ENCODE data around the gene SNX32. TPM values are rescaled to one million over a fixed set of nuclear protein-coding genes. Genes with fewer than 3 reads are reported as not detected.

Gene SNX32
- total and polyA plus RNA-seq, 2 of the 13 experiments (the other 11 are each of a cell fraction or from before 2014, with no cell fraction given): 0.09 to 0.34 TPM

DNA sequence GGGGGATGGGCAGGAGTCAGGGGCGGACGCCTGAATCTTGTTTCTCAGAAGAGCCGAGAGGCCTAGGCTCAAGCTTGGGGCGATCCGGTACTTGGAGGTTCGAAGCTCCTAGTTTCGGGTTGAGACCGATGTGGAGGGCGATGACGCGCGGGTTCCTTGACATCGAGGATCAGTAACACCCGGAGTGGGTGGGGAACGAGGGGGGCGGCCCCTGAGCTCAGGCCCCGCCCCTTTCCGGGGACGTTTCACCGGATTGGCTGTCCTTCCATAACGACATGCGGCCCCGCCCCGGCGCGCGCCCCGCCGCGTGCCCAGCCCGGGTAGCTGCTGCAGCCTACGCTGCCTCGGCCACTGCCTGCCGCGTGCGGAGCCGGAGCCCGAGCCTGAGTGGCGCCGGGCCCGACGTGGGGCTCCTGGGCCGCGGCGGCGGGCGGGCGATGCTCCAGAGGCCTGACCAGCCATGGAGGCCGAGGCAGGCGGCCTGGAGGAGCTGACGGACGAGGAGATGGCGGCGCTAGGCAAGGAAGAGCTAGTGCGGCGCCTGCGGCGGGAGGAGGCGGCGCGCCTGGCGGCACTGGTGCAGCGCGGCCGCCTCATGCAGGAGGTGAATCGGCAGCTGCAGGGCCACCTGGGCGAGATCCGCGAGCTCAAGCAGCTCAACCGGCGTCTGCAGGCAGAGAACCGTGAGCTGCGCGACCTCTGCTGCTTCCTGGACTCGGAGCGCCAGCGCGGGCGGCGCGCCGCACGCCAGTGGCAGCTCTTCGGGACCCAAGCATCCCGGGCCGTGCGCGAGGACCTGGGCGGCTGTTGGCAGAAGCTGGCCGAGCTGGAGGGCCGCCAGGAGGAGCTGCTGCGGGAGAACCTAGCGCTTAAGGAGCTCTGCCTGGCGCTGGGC, 56.8 kb downstream of the SNX32 start, which contains the start of gene CCDC85B (continued):
- TF ChIP-seq, protein P1, sequence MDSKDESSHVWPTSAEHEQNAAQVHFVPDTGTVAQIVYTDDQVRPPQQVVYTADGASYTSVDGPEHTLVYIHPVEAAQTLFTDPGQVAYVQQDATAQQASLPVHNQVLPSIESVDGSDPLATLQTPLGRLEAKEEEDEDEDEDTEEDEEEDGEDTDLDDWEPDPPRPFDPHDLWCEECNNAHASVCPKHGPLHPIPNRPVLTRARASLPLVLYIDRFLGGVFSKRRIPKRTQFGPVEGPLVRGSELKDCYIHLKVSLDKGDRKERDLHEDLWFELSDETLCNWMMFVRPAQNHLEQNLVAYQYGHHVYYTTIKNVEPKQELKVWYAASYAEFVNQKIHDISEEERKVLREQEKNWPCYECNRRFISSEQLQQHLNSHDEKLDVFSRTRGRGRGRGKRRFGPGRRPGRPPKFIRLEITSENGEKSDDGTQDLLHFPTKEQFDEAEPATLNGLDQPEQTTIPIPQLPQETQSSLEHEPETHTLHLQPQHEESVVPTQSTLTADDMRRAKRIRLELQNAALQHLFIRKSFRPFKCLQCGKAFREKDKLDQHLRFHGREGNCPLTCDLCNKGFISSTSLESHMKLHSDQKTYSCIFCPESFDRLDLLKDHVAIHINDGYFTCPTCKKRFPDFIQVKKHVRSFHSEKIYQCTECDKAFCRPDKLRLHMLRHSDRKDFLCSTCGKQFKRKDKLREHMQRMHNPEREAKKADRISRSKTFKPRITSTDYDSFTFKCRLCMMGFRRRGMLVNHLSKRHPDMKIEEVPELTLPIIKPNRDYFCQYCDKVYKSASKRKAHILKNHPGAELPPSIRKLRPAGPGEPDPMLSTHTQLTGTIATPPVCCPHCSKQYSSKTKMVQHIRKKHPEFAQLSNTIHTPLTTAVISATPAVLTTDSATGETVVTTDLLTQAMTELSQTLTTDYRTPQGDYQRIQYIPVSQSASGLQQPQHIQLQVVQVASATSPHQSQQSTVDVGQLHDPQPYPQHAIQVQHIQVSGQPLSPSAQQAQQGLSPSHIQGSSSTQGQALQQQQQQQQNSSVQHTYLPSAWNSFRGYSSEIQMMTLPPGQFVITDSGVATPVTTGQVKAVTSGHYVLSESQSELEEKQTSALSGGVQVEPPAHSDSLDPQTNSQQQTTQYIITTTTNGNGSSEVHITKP (CRISPR knock-in tag; IDR thresholded peaks at IDR 0.05; ENCODE audit: low read depth): no peak
- TF ChIP-seq LCORL (IDR thresholded peaks at IDR 0.05) (no peak), LCORL (CRISPR knock-in tag; IDR thresholded peaks at IDR 0.05) (no peak), RFXAP (CRISPR knock-in tag; IDR thresholded peaks at IDR 0.05; ENCODE audit: borderline replicate concordance) (peak; percentile 82), DNMT3B (CRISPR knock-in tag; conservative IDR thresholded peaks at IDR 0.05) (no peak), TOPORS (CRISPR knock-in tag; IDR thresholded peaks at IDR 0.05) (peak; percentile 86; the same call in 1 of the 2 replicates), ZSCAN20 (CRISPR knock-in tag; IDR thresholded peaks at IDR 0.05; ENCODE audit: borderline replicate concordance) (peak; percentile 85; the same call in 1 of the 2 replicates), XBP1 (CRISPR knock-in tag; IDR thresholded peaks at IDR 0.05) (no peak), MEIS2 (CRISPR knock-in tag; IDR thresholded peaks at IDR 0.05) (peak; percentile 93), MED1 (CRISPR knock-in tag; IDR thresholded peaks at IDR 0.05) (peak; percentile 67; the same call in 1 of the 2 replicates), HOXA5 (CRISPR knock-in tag; IDR thresholded peaks at IDR 0.05) (peak; percentile 21), ZNF556 (CRISPR knock-in tag; IDR thresholded peaks at IDR 0.05; ENCODE audit: borderline replicate concordance) (peak; percentile 41; the same call in 1 of the 2 replicates), CCDC6 (CRISPR knock-in tag; IDR thresholded peaks at IDR 0.05) (peak; percentile 94; the same call in 1 of the 2 replicates), ZNF235 (CRISPR knock-in tag; IDR thresholded peaks at IDR 0.05; ENCODE audit: borderline replicate concordance) (0 out of 2 replicates have a peak, but pooled peaks have one; percentile 22), PHF21A (CRISPR knock-in tag; IDR thresholded peaks at IDR 0.05) (peak; percentile 57; the same call in 1 of the 2 replicates), ZSCAN22 (CRISPR knock-in tag; IDR thresholded peaks at IDR 0.05) (no peak), ZNF558 (CRISPR knock-in tag; IDR thresholded peaks at IDR 0.05; ENCODE audit: borderline replicate concordance) (peak; percentile 78; the same call in 1 of the 2 replicates)
- TF ChIP-seq, protein P2, sequence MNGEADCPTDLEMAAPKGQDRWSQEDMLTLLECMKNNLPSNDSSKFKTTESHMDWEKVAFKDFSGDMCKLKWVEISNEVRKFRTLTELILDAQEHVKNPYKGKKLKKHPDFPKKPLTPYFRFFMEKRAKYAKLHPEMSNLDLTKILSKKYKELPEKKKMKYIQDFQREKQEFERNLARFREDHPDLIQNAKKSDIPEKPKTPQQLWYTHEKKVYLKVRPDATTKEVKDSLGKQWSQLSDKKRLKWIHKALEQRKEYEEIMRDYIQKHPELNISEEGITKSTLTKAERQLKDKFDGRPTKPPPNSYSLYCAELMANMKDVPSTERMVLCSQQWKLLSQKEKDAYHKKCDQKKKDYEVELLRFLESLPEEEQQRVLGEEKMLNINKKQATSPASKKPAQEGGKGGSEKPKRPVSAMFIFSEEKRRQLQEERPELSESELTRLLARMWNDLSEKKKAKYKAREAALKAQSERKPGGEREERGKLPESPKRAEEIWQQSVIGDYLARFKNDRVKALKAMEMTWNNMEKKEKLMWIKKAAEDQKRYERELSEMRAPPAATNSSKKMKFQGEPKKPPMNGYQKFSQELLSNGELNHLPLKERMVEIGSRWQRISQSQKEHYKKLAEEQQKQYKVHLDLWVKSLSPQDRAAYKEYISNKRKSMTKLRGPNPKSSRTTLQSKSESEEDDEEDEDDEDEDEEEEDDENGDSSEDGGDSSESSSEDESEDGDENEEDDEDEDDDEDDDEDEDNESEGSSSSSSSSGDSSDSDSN (CRISPR knock-in tag; IDR thresholded peaks at IDR 0.05): peak; percentile 82
- TF ChIP-seq, protein P3, sequence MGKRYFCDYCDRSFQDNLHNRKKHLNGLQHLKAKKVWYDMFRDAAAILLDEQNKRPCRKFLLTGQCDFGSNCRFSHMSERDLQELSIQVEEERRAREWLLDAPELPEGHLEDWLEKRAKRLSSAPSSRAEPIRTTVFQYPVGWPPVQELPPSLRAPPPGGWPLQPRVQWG (CRISPR knock-in tag; IDR thresholded peaks at IDR 0.05; ENCODE audit: borderline replicate concordance, low read depth): no peak
- TF ChIP-seq, protein P4, sequence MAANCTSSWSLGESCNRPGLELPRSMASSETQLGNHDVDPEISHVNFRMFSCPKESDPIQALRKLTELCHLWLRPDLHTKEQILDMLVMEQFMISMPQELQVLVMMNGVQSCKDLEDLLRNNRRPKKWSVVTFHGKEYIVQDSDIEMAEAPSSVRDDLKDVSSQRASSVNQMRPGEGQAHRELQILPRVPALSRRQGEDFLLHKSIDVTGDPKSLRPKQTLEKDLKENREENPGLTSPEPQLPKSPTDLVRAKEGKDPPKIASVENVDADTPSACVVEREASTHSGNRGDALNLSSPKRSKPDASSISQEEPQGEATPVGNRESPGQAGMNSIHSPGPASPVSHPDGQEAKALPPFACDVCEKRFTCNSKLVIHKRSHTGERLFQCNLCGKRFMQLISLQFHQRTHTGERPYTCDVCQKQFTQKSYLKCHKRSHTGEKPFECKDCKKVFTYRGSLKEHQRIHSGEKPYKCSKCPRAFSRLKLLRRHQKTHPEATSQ (CRISPR knock-in tag; IDR thresholded peaks at IDR 0.05; ENCODE audit: borderline replicate concordance): 0 out of 2 replicates have a peak, but pooled peaks have one; percentile 54
